ENCODE data around the gene RNF225.
A peak's percentile ranks its signal among the peaks of the same experiment; 100 is the strongest.

Gene RNF225

DNA sequence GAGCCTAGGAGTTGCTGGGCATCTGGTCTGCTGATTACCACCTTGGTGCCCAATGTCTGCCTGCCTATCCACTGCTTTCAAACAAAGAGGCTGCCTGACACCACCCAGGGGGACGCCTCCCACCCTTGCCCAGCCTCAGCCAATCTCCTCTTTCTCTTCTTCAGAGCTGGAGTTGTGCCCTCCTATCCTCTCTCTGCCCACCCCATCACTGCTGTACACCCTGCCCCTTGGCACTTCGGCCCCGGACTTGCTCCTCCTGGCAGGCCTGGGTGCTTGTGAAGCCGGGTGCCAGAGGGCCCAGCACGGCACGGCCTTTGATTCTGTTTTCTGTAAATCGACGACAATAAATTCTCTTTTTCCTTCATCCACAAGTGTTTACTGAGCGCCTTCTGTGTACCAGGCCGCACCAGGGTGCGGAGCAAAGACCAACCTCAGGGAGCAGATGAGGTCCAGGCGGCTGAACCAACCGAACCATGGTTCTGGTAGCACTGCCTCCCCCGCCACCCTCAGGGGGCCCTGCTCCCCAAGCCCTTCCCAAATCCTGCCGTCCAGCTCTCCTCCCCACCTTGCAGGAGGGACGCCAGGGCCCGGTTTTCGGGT, 5.0 kb downstream of the RNF225 start:
- TF ChIP-seq EGR1 (IDR thresholded peaks at IDR 0.05), result no peak
- no peak for TF ChIP-seq TEAD4 (IDR thresholded peaks at IDR 0.05)
- no peak for TF ChIP-seq ZBTB7A (IDR thresholded peaks at IDR 0.05; ENCODE audit: low read depth)
- no peak for TF ChIP-seq YY1 (IDR thresholded peaks at IDR 0.05; ENCODE audit: low read depth)
- TF ChIP-seq TAF1 (IDR thresholded peaks at IDR 0.05; ENCODE audit: low read depth), result no peak
- no peak for TF ChIP-seq RAD21 (IDR thresholded peaks at IDR 0.05; ENCODE audit: low read depth)
- TF ChIP-seq USF1 (IDR thresholded peaks at IDR 0.05), result no peak
- TF ChIP-seq EP300 (IDR thresholded peaks at IDR 0.05; ENCODE audit: borderline replicate concordance), result no peak
- no peak for TF ChIP-seq CREB1 (IDR thresholded peaks at IDR 0.05; ENCODE audit: low read depth)
- TF ChIP-seq, protein P1, sequence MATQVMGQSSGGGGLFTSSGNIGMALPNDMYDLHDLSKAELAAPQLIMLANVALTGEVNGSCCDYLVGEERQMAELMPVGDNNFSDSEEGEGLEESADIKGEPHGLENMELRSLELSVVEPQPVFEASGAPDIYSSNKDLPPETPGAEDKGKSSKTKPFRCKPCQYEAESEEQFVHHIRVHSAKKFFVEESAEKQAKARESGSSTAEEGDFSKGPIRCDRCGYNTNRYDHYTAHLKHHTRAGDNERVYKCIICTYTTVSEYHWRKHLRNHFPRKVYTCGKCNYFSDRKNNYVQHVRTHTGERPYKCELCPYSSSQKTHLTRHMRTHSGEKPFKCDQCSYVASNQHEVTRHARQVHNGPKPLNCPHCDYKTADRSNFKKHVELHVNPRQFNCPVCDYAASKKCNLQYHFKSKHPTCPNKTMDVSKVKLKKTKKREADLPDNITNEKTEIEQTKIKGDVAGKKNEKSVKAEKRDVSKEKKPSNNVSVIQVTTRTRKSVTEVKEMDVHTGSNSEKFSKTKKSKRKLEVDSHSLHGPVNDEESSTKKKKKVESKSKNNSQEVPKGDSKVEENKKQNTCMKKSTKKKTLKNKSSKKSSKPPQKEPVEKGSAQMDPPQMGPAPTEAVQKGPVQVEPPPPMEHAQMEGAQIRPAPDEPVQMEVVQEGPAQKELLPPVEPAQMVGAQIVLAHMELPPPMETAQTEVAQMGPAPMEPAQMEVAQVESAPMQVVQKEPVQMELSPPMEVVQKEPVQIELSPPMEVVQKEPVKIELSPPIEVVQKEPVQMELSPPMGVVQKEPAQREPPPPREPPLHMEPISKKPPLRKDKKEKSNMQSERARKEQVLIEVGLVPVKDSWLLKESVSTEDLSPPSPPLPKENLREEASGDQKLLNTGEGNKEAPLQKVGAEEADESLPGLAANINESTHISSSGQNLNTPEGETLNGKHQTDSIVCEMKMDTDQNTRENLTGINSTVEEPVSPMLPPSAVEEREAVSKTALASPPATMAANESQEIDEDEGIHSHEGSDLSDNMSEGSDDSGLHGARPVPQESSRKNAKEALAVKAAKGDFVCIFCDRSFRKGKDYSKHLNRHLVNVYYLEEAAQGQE (IDR thresholded peaks at IDR 0.05; ENCODE audit: low read depth), result no peak
- no peak for TF ChIP-seq MAX (IDR thresholded peaks at IDR 0.05)
- TF ChIP-seq FOXM1 (IDR thresholded peaks at IDR 0.05; ENCODE audit: borderline replicate concordance, low read depth), result no peak
- no peak for TF ChIP-seq NFIC (IDR thresholded peaks at IDR 0.05)

- TF ChIP-seq FOXM1 (IDR thresholded peaks at IDR 0.05; ENCODE audit: borderline replicate concordance, low read depth) (0 out of 2 replicates have a peak, but pooled peaks have one; percentile 25), EGR1 (IDR thresholded peaks at IDR 0.05) (peak; percentile 15; the same call in 1 of the 2 replicates), TEAD4 (IDR thresholded peaks at IDR 0.05) (0 out of 2 replicates have a peak, but pooled peaks have one; percentile 7), MAX (IDR thresholded peaks at IDR 0.05) (peak; percentile 97), YY1 (IDR thresholded peaks at IDR 0.05; ENCODE audit: low read depth) (peak; percentile 69), NFIC (IDR thresholded peaks at IDR 0.05) (no peak), TCF12 (IDR thresholded peaks at IDR 0.05; ENCODE audit: low read depth) (no peak), TAF1 (IDR thresholded peaks at IDR 0.05; ENCODE audit: low read depth) (peak; percentile 87), USF1 (IDR thresholded peaks at IDR 0.05) (0 out of 2 replicates have a peak, but pooled peaks have one; percentile 20), ZBTB7A (IDR thresholded peaks at IDR 0.05; ENCODE audit: low read depth) (no peak), EP300 (IDR thresholded peaks at IDR 0.05; ENCODE audit: borderline replicate concordance) (no peak), CREB1 (IDR thresholded peaks at IDR 0.05; ENCODE audit: low read depth) (peak; percentile 69; the same call in 1 of the 2 replicates)
- TF ChIP-seq, protein P1 (IDR thresholded peaks at IDR 0.05; ENCODE audit: low read depth), result no peak
Observed at GRCh38 chr19:58400916-58401839, 5.7 kb downstream of the RNF225 start.

GRCh38 chr19:58401840-58402421, 6.5 kb downstream of the RNF225 start:
- TF ChIP-seq CREB1 (IDR thresholded peaks at IDR 0.05; ENCODE audit: low read depth), result no peak
- TF ChIP-seq TCF12 (IDR thresholded peaks at IDR 0.05; ENCODE audit: low read depth), result no peak
- no peak for TF ChIP-seq YY1 (IDR thresholded peaks at IDR 0.05; ENCODE audit: low read depth)
- no peak for TF ChIP-seq EGR1 (IDR thresholded peaks at IDR 0.05)

GRCh38 chr19:58406818-58407657, 11.6 kb downstream of the RNF225 start:
- TF ChIP-seq EP300 (IDR thresholded peaks at IDR 0.05; ENCODE audit: borderline replicate concordance) (no peak), TEAD4 (IDR thresholded peaks at IDR 0.05) (peak; percentile 64)

DNA sequence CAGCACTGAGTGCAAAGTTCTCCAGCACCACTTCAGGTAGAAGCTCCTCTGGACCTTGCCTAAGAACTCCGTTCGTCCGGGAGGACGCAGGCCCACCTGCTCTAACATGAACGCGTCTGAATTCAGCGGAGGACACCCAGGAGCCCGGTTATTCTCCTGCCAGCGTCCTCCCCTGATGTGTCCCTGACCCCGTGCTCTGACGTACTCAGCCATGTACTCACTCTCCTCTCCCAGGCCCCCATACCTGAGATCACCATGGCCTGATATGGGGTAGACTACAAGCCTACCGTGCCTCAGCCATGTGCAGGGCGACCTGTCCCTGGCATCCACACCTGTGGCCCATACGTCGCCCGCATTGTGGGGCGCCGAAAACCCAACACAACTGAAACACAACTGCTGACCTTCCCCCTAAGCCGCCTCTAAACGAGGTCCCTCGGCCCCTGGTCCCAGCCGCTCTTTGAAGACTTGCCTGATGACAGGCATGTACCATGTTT, 12.2 kb downstream of the RNF225 start:
- TF ChIP-seq ZBTB7A (IDR thresholded peaks at IDR 0.05; ENCODE audit: low read depth), result no peak
- TF ChIP-seq NFIC (IDR thresholded peaks at IDR 0.05), result no peak
- TF ChIP-seq CEBPB (IDR thresholded peaks at IDR 0.05), result no peak
- no peak for TF ChIP-seq TAF1 (IDR thresholded peaks at IDR 0.05; ENCODE audit: low read depth)
- TF ChIP-seq FOXM1 (IDR thresholded peaks at IDR 0.05; ENCODE audit: borderline replicate concordance, low read depth), result no peak
- TF ChIP-seq, protein P1 (IDR thresholded peaks at IDR 0.05; ENCODE audit: low read depth), result no peak
- no peak for TF ChIP-seq YY1 (IDR thresholded peaks at IDR 0.05; ENCODE audit: low read depth)
- TF ChIP-seq RAD21 (IDR thresholded peaks at IDR 0.05; ENCODE audit: low read depth), result no peak
- TF ChIP-seq MAX (IDR thresholded peaks at IDR 0.05), result no peak
- TF ChIP-seq TCF12 (IDR thresholded peaks at IDR 0.05; ENCODE audit: low read depth), result no peak
- TF ChIP-seq EGR1 (IDR thresholded peaks at IDR 0.05), result no peak
- no peak for TF ChIP-seq USF1 (IDR thresholded peaks at IDR 0.05)
- TF ChIP-seq CREB1 (IDR thresholded peaks at IDR 0.05; ENCODE audit: low read depth), result no peak
- no peak for TF ChIP-seq TEAD4 (IDR thresholded peaks at IDR 0.05)

All from Ishikawa (cell line).